Tibial nerve (tissue), 4 donors: ENCODE results near the gene PYROXD2. TPM values are rescaled to one million over a fixed set of nuclear protein-coding genes. Genes with fewer than 3 reads are reported as not detected.
A peak's percentile ranks its signal among the peaks of the same experiment; 100 is the strongest.

Experiments
- DNase-seq, 2 donors: peaks; one replicate each; pipeline ENCODE4 v3.0.0-alpha.2; 2019; ENCODE audit warnings: low spot score in 2 of 2
- H3K27ac ChIP-seq, 4 donors: fragments of 200-600 bp; sonication (generic) in 3 of 4; one replicate each; pipeline ENCODE4 v1.5.1; 2017 to 2019; ENCODE audit warnings: mild to moderate bottlenecking in 1 of 4
- H3K27me3 ChIP-seq, 2 donors: fragments of 200-600 bp; sonication (generic) in 1 of 2; one replicate each; pipeline versions ENCODE4 v1.5.1 to v1.6.0; 2017 to 2019
- H3K36me3 ChIP-seq, 3 donors: fragments of 200-600 bp; sonication (generic); one replicate each; pipeline ENCODE4 v1.5.1; 2018 to 2019
- H3K4me1 ChIP-seq, 4 donors: fragments of 200-600 bp; sonication (generic) in 3 of 4; one replicate each; pipeline ENCODE4 v1.5.1; 2017 to 2019
- H3K4me3 ChIP-seq, 4 donors: fragments of 200-600 bp; sonication (generic) in 3 of 4; one replicate each; pipeline ENCODE4 v1.5.1; 2017 to 2019; ENCODE audit warnings: mild to moderate bottlenecking in 1 of 4, moderate library complexity in 1 of 4
- H3K9me3 ChIP-seq, 4 donors: fragments of 200-600 bp; sonication (generic) in 3 of 4; one replicate each; pipeline ENCODE4 v1.5.1; 2017 to 2019
- EP300 ChIP-seq, 2 donors: sonication (generic); formaldehyde crosslinking; IDR thresholded peaks; one replicate each; pipeline ENCODE4 v1.6.1; 2017; ENCODE audit warnings: antibody characterized with exemption in 2 of 2, mild to moderate bottlenecking in 1 of 2
- POLR2A ChIP-seq, 2 donors: fragments of 450-650 bp; IDR thresholded peaks; one replicate each; pipeline ENCODE4 v1.6.1; 2017; ENCODE audit warnings: antibody characterized with exemption in 2 of 2, mild to moderate bottlenecking in 2 of 2, moderate library complexity in 2 of 2
- WGBS, 2 donors: methylation state at CpG; one replicate each; pipeline ENCODE4 v1.1.5; 2018; 5-methylcytosine and 5-hydroxymethylcytosine counted together
- total RNA-seq, 4 donors: library from RNA; depleted of rRNA; stranded (reverse); fragments of >200 nt; gene quantifications; one replicate each; pipeline ENCODE4 v1.1.0, GENCODE V29; 2016
- TF ChIP-seq, protein P1 (sequence below), 5 experiments: fragments of 200-600 bp in 3 of 5; fragments of 450-650 bp in 2 of 5; sonication (generic) in 3 of 5; IDR thresholded peaks; one replicate each; pipeline ENCODE4 v1.5.1; 2016 to 2019; ENCODE audit warnings: antibody characterized with exemption in 5 of 5, mild to moderate bottlenecking in 3 of 5, moderate library complexity in 2 of 5

Gene PYROXD2
- total RNA-seq, 4 donors from 2014 or later = 14.2 to 27.0 (median 20.8) TPM

DNA sequence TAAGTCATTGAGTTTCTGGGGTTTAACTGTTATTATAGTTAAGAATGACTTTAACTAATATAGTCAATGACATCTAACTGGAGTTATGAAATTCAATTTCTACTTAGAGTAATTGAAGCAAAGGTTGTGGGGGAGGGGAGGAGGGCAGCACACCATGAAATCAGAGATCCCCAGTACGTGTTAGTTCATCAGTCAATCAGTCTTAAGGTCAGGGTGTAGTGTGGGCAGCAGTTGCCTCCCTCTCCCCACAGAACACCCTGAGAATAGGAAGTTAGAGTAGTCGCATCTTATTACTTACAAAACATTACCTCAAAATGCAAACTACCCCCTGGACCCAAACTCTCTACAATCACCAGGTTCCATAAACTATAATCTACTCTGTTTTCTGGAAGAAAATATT lies 38.7 kb upstream of the PYROXD2 start:
- DNase-seq = no peak
- Histone ChIP-seq H3K9me3 (no peaks in the 10 kb centered on the region), H3K4me3 (no peak overlapping the region), H3K27me3 (peaks cover 0 to 3% of the 10 kb centered on the region in 2 donors), H3K36me3 (no peaks in the 10 kb centered on the region), H3K4me1 (no peaks in the 10 kb centered on the region), H3K27ac (no peak overlapping the region)
- TF ChIP-seq EP300 (IDR thresholded peaks at IDR 0.05) (no peak), POLR2A (IDR thresholded peaks at IDR 0.05) (no peak)
- TF ChIP-seq, protein P1, sequence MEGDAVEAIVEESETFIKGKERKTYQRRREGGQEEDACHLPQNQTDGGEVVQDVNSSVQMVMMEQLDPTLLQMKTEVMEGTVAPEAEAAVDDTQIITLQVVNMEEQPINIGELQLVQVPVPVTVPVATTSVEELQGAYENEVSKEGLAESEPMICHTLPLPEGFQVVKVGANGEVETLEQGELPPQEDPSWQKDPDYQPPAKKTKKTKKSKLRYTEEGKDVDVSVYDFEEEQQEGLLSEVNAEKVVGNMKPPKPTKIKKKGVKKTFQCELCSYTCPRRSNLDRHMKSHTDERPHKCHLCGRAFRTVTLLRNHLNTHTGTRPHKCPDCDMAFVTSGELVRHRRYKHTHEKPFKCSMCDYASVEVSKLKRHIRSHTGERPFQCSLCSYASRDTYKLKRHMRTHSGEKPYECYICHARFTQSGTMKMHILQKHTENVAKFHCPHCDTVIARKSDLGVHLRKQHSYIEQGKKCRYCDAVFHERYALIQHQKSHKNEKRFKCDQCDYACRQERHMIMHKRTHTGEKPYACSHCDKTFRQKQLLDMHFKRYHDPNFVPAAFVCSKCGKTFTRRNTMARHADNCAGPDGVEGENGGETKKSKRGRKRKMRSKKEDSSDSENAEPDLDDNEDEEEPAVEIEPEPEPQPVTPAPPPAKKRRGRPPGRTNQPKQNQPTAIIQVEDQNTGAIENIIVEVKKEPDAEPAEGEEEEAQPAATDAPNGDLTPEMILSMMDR (IDR thresholded peaks at IDR 0.05) = no peak
- 67 to 69% methylated on average over 2 of the region's 2 CpGs for WGBS, 2 donors

DNA sequence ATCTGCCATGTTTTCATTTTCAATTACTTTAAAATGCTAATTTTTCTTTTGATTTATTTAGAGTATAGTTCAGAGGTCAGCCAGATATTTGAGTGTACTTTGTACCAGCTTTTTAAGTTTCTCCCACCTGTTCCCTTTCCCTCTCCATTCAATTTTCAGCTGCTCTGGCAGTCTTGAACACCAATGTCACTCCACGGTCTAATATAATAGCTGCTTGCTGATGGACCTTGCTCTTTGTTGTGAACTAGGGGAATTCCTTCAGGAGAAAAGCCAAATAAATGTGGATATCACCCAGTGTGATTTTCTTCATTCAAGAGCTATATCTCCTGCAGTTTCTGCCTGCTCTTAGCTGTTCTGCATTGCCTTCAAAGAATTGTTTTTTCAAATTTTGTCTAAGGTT lies 35.6 kb upstream of the PYROXD2 start:
- no peak overlapping the region for H3K4me3 ChIP-seq
- H3K4me1 ChIP-seq = peaks cover 0 to 14% (median 3%) of the 10 kb centered on the region in 4 donors
- TF ChIP-seq, protein P1 (IDR thresholded peaks at IDR 0.05) = no peak
- TF ChIP-seq EP300 (IDR thresholded peaks at IDR 0.05) (no peak), POLR2A (IDR thresholded peaks at IDR 0.05) (no peak)
- no peak overlapping the region for H3K27ac ChIP-seq
- no peak for DNase-seq
- no peaks in the 10 kb centered on the region for H3K9me3 ChIP-seq
- H3K36me3 ChIP-seq = no peaks in the 10 kb centered on the region
- peaks cover 0 to 3% of the 10 kb centered on the region in 2 donors for H3K27me3 ChIP-seq
- WGBS, 2 donors = 66 to 68% methylated on average over 1 of the region's 1 CpG

GRCh38 chr10:98449287-98449686 lies 34.3 kb upstream of the PYROXD2 start:
- H3K27ac ChIP-seq = no peak overlapping the region
- no peak for DNase-seq
- H3K4me1 ChIP-seq = peaks cover 0 to 23% (median 5%) of the 10 kb centered on the region in 4 donors
- H3K27me3 ChIP-seq = peaks cover 0 to 3% of the 10 kb centered on the region in 2 donors
- TF ChIP-seq EP300 (IDR thresholded peaks at IDR 0.05) (no peak), POLR2A (IDR thresholded peaks at IDR 0.05) (no peak)
- TF ChIP-seq, protein P1 (IDR thresholded peaks at IDR 0.05) = no peak
- H3K9me3 ChIP-seq = no peaks in the 10 kb centered on the region
- H3K36me3 ChIP-seq = peaks cover 0 to 13% (median 0%) of the 10 kb centered on the region in 3 donors
- no peak overlapping the region for H3K4me3 ChIP-seq

DNA sequence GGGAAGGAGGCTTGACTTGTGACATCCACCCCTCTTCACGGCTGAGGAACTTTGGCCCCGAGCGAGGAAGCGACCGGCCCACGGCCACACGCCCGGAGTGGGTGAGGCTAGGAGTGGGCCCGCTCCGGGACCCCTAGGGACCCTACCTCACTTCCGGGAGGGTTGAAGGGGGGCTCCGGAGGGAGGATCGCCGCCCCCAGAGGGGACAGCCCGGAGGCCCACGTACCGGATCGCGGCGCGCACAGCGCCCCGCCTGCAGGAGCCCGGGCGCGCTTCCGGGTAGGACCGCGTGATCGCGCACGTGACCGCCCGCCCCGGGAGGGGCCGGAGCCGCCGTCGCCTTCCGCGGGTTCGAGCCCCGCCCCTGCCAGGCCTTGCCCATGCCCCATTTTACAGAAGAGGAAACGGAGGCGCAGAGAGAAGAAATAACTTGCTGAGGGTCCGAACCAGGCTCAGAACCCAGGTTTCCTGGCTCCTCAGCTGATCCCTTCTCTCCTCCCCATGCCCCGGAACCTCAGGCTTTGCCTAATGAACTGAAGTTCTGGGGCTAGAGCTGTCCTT lies 31.8 kb upstream of the PYROXD2 start, which contains the start of gene HPS1:
HPS1 (minus strand) TSS at position 275 of the 561 bp plus-strand sequence. CDS start 3,695 bp downstream, outside the sequence.
- Histone ChIP-seq H3K36me3 (peaks cover 0 to 38% (median 0%) of the 10 kb centered on the region in 3 donors), H3K4me3 (peak within 1 kb of the TSS; percentile 60 to 93 (median 80)), H3K27me3 (no peaks in the 10 kb centered on the region), H3K27ac (peak within 1 kb of the TSS; percentile 81 to 96 (median 94)), H3K4me1 (peaks cover 0 to 23% (median 5%) of the 10 kb centered on the region in 4 donors), H3K9me3 (no peaks in the 10 kb centered on the region)
- peak; percentile 70 to 71 for DNase-seq
- WGBS, 2 donors = 3 to 4% methylated on average over 28 to 37 of the region's 47 CpGs
- TF ChIP-seq EP300 (IDR thresholded peaks at IDR 0.05) (peak in 1 of 2 donors; percentile 86), POLR2A (IDR thresholded peaks at IDR 0.05) (peak; percentile 88 to 89)
- TF ChIP-seq, protein P1 (IDR thresholded peaks at IDR 0.05) = peak in 2 of 5 experiments; percentile 31 to 40

GRCh38 chr10:98446151-98446660 lies 31.2 kb upstream of the PYROXD2 start:
- DNase-seq = peak in 1 of 2 donors; percentile 21
- Histone ChIP-seq H3K4me3 (peak overlapping the region; percentile 60 to 93 (median 80)), H3K27me3 (no peaks in the 10 kb centered on the region), H3K27ac (peak overlapping the region; percentile 81 to 96 (median 94)), H3K9me3 (no peaks in the 10 kb centered on the region), H3K36me3 (peaks cover 0 to 38% (median 0%) of the 10 kb centered on the region in 3 donors), H3K4me1 (peaks cover 0 to 23% (median 5%) of the 10 kb centered on the region in 4 donors)
- TF ChIP-seq, protein P1 (IDR thresholded peaks at IDR 0.05) = no peak
- peak in 1 of 2 donors; percentile 5 for TF ChIP-seq EP300 (IDR thresholded peaks at IDR 0.05)
- 4 to 8% methylated on average over 19 to 25 of the region's 28 CpGs for WGBS, 2 donors
